ENCODE data around the gene TRIM14. TPM values are rescaled to one million over a fixed set of nuclear protein-coding genes. Genes with fewer than 3 reads are reported as not detected.

Gene TRIM14
- total RNA-seq, 1 experiment from 2014 or later, result 11.9 TPM

DNA sequence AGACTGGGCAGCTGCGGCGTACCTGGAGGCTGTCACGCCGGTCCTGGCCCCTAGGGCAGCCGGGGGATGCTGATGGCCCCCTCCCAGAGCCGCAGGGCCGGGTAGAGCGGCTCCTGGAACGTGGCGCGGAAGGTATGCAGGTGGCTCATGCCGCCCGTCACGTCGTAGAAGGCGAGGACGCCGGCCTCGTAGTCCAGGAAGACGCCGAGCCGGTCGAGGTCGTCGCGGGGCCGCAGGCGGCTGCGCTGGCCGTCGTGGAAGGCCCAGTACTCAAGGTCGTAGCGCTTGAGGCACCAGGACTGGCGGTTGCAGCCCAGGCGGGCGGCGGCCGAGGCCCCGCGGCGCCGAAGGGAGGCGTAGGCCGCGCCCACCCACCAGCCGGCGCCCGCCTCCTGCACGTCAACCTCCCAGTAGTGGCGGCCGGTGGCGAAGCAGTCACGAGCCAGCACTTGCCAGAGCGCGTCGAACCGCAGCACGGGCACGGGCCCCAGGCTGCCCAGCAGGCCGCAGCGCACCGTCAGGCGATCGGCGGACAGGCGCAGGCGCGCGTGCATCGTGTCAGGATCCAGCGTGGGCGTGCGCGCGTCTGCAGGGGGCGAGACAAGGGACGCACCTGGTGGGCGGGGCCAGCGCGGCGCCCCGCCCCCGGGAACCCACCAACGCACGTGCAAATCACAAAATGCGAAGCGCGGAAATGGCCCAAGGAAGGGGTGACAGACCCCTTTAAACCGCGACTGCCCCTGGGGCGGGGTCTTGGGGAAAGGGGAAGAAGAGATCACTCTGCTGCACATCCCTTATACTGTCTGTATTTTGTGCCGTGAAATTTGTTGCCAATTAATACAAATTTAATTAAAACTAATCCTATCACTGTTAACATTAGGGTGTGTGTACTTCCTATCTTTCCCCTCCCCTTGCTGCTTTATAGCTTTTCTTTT lies 31.3 kb downstream of the TRIM14 start (continued):
- TF ChIP-seq, protein P1, sequence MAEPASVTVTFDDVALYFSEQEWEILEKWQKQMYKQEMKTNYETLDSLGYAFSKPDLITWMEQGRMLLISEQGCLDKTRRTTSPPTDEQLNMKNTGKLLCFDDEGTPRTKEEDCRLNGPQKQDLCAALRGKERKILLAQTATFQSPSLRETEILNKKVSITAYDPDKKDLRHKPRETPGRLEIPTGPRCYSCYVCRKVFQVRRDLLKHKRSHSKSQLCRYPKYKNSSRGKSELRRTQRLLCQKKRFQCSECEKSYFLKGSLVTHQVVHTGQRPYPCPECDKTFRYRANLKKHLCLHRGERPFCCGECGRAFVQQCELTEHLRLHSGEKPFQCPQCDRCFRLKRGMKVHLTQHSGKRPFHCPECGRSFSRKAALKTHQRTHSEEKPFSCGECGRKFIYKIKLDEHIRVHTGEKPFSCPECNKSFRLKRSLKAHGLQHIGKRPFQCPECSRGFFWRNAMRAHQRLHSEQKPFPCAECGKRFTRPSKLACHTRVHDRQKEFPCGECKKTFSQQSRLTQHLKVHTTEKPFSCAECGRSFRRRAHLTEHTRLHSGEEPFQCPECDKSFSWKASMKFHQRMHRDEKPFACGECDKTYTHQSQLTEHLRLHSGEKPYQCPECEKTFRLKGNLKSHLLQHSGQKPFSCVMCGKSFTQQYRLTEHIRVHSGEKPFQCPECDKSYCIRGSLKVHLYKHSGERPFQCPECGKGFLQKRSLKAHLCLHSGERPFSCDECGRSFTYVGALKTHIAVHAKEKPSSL (CRISPR knock-in tag; conservative IDR thresholded peaks at IDR 0.05), result no peak
- peak; percentile 73; the same call in 1 of the 2 replicates for TF ChIP-seq IRF2 (CRISPR knock-in tag; IDR thresholded peaks at IDR 0.05; ENCODE audit: borderline replicate concordance, low read depth)
- peak; percentile 85; the same call in 1 of the 2 replicates for TF ChIP-seq ELF4 (CRISPR knock-in tag; IDR thresholded peaks at IDR 0.05; ENCODE audit: low read depth)
- peak; percentile 52; the same call in 1 of the 2 replicates for TF ChIP-seq ZNF317 (CRISPR knock-in tag; IDR thresholded peaks at IDR 0.05; ENCODE audit: borderline replicate concordance, low read depth)
- peak; percentile 93 for TF ChIP-seq MAX (CRISPR knock-in tag; IDR thresholded peaks at IDR 0.05)
- TF ChIP-seq, protein P2, sequence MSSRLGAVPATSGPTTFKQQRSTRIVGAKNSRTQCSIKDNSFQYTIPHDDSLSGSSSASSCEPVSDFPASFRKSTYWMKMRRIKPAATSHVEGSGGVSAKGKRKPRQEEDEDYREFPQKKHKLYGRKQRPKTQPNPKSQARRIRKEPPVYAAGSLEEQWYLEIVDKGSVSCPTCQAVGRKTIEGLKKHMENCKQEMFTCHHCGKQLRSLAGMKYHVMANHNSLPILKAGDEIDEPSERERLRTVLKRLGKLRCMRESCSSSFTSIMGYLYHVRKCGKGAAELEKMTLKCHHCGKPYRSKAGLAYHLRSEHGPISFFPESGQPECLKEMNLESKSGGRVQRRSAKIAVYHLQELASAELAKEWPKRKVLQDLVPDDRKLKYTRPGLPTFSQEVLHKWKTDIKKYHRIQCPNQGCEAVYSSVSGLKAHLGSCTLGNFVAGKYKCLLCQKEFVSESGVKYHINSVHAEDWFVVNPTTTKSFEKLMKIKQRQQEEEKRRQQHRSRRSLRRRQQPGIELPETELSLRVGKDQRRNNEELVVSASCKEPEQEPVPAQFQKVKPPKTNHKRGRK (CRISPR knock-in tag; IDR thresholded peaks at IDR 0.05; ENCODE audit: borderline replicate concordance), result no peak
- TF ChIP-seq, protein P3, sequence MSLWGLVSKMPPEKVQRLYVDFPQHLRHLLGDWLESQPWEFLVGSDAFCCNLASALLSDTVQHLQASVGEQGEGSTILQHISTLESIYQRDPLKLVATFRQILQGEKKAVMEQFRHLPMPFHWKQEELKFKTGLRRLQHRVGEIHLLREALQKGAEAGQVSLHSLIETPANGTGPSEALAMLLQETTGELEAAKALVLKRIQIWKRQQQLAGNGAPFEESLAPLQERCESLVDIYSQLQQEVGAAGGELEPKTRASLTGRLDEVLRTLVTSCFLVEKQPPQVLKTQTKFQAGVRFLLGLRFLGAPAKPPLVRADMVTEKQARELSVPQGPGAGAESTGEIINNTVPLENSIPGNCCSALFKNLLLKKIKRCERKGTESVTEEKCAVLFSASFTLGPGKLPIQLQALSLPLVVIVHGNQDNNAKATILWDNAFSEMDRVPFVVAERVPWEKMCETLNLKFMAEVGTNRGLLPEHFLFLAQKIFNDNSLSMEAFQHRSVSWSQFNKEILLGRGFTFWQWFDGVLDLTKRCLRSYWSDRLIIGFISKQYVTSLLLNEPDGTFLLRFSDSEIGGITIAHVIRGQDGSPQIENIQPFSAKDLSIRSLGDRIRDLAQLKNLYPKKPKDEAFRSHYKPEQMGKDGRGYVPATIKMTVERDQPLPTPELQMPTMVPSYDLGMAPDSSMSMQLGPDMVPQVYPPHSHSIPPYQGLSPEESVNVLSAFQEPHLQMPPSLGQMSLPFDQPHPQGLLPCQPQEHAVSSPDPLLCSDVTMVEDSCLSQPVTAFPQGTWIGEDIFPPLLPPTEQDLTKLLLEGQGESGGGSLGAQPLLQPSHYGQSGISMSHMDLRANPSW (CRISPR knock-in tag; conservative IDR thresholded peaks at IDR 0.05; ENCODE audit: low read depth), result no peak
- no peak; the same call in 1 of the 2 replicates for TF ChIP-seq PREB (CRISPR knock-in tag; IDR thresholded peaks at IDR 0.05; ENCODE audit: borderline replicate concordance)
- TF ChIP-seq SOX15 (CRISPR knock-in tag; IDR thresholded peaks at IDR 0.05), result no peak
- peak; percentile 83; the same call in 1 of the 2 replicates for TF ChIP-seq TEAD4 (CRISPR knock-in tag; IDR thresholded peaks at IDR 0.05)
- no peak for TF ChIP-seq ZNF423 (CRISPR knock-in tag; IDR thresholded peaks at IDR 0.05)
- no peak for TF ChIP-seq EMX1 (CRISPR knock-in tag; IDR thresholded peaks at IDR 0.05)
- no peak for TF ChIP-seq ZNF396 (CRISPR knock-in tag; IDR thresholded peaks at IDR 0.05; ENCODE audit: borderline replicate concordance)
- peak; percentile 97 for TF ChIP-seq ZBTB43 (CRISPR knock-in tag; IDR thresholded peaks at IDR 0.05)
- TF ChIP-seq KAT7 (CRISPR knock-in tag; IDR thresholded peaks at IDR 0.05; ENCODE audit: borderline replicate concordance), result peak; percentile 89; the same call in 1 of the 2 replicates
- peak; percentile 92; the same call in 1 of the 2 replicates for TF ChIP-seq JUN (CRISPR knock-in tag; IDR thresholded peaks at IDR 0.05)
- peak; percentile 96 for TF ChIP-seq ARID4B (CRISPR knock-in tag; IDR thresholded peaks at IDR 0.05; ENCODE audit: borderline replicate concordance)
- TF ChIP-seq MYBL2 (CRISPR knock-in tag; IDR thresholded peaks at IDR 0.05), result peak; percentile 88
- TF ChIP-seq E2F5 (CRISPR knock-in tag; IDR thresholded peaks at IDR 0.05), result peak; percentile 82; the same call in 1 of the 2 replicates
- no peak for TF ChIP-seq NFATC4 (CRISPR knock-in tag; IDR thresholded peaks at IDR 0.05)

Data from WTC11 (cell line).